Fibroblast of lung (primary cell): ENCODE results near the gene CLSTN2. TPM values are rescaled to one million over a fixed set of nuclear protein-coding genes. Genes with fewer than 3 reads are reported as not detected.

ENCODE experiments used
- DNase-seq, 2 donors: peaks; one replicate each; pipeline versions ENCODE4 v3.0.0 to v3.0.0-alpha.2; 2010; ENCODE audit warnings: low read depth in 2 of 2
- H2AFZ ChIP-seq: 2 replicates; pipeline ENCODE4 v1.5.1; 2012; ENCODE audit warnings: low read length, control low read depth, inconsistent platforms
- H3K27ac ChIP-seq: 2 replicates; pipeline ENCODE4 v1.5.1; 2011; ENCODE audit warnings: low read length, control low read depth; ENCODE audit not compliant: insufficient read depth
- H3K27me3 ChIP-seq: 2 replicates; pipeline ENCODE4 v1.5.1; 2011; ENCODE audit warnings: mild to moderate bottlenecking, low read length; ENCODE audit not compliant: control insufficient read depth, insufficient read depth
- H3K36me3 ChIP-seq: 2 replicates; pipeline ENCODE4 v1.5.1; 2011; ENCODE audit warnings: low read length; ENCODE audit not compliant: control insufficient read depth, insufficient read depth
- H3K4me1 ChIP-seq: 2 replicates; pipeline ENCODE4 v1.5.1; 2011; ENCODE audit warnings: low read length; ENCODE audit not compliant: control insufficient read depth, insufficient read depth; ENCODE audit errors: extremely low read depth
- H3K4me2 ChIP-seq: 2 replicates; pipeline ENCODE4 v1.5.1; 2011; ENCODE audit warnings: low read length, control low read depth; ENCODE audit not compliant: insufficient read depth; ENCODE audit errors: extremely low read depth
- H3K4me3 ChIP-seq, 4 experiments: fragments of 200-600 bp in 1 of 4; sonication (generic) in 1 of 4; replicated peaks in 1 of 4; 2 replicates each; pipeline ENCODE4 v1.5.1; 2011 to 2016; ENCODE audit warnings: low read length in 4 of 4, low read depth in 3 of 4, mild to moderate bottlenecking in 3 of 4, control low read depth in 2 of 4, inconsistent platforms in 1 of 4, mixed read lengths in 1 of 4; ENCODE audit not compliant: insufficient read depth in 1 of 4; ENCODE audit errors: control extremely low read depth in 1 of 4
- H3K79me2 ChIP-seq: 2 replicates; pipeline ENCODE4 v1.5.1; 2012; ENCODE audit warnings: mild to moderate bottlenecking, low read length, inconsistent platforms; ENCODE audit not compliant: control insufficient read depth, insufficient read depth
- H3K9ac ChIP-seq: 2 replicates; pipeline ENCODE4 v1.5.1; 2011; ENCODE audit warnings: mild to moderate bottlenecking, low read length, control low read depth; ENCODE audit not compliant: insufficient read depth
- H3K9me3 ChIP-seq: 2 replicates; pipeline ENCODE4 v1.5.1; 2012; ENCODE audit warnings: low read depth, low read length; ENCODE audit not compliant: control insufficient read depth, insufficient read depth
- H4K20me1 ChIP-seq: 2 replicates; pipeline ENCODE4 v1.5.1; 2011; ENCODE audit warnings: low read length; ENCODE audit not compliant: control insufficient read depth, insufficient read depth; ENCODE audit errors: extremely low read depth
- EZH2 ChIP-seq: IDR thresholded peaks from 2 replicates; pipeline ENCODE4 v1.5.1; 2012; ENCODE audit warnings: low read length, control low read depth, mild to moderate bottlenecking; ENCODE audit errors: missing control alignments
- polyA plus RNA-seq, 2 donors: library from polyadenylated mRNA; depleted of rRNA in 1 of 2; stranded (reverse) in 1 of 2; unstranded in 1 of 2; fragments of >200 nt; gene quantifications; 2 replicates each; pipeline ENCODE4 v1.2.1, GENCODE V29; 2011 to 2012; ENCODE audit warnings: missing spikeins in 1 of 2
- total RNA-seq: library from RNA; depleted of rRNA; stranded (reverse); fragments of >200 nt; gene quantifications from 2 replicates; pipeline ENCODE4 v1.2.1, GENCODE V29; 2014
- TF ChIP-seq, protein P1 (sequence below), 2 donors: IDR thresholded peaks in 1 of 2; conservative IDR thresholded peaks in 1 of 2; 1 replicate in 1 of 2; 2 replicates in 1 of 2; pipeline ENCODE4 v1.5.1; 2011 to 2012; ENCODE audit warnings: low read length in 2 of 2, control low read depth in 1 of 2, inconsistent platforms in 1 of 2, low read depth in 1 of 2, mild to moderate bottlenecking in 1 of 2

The CLSTN2 gene
- total and polyA plus RNA-seq, 2 donors (not counting 1 experiment from before 2014, with no cell fraction given): under 0.01 to 1.3 TPM

DNA sequence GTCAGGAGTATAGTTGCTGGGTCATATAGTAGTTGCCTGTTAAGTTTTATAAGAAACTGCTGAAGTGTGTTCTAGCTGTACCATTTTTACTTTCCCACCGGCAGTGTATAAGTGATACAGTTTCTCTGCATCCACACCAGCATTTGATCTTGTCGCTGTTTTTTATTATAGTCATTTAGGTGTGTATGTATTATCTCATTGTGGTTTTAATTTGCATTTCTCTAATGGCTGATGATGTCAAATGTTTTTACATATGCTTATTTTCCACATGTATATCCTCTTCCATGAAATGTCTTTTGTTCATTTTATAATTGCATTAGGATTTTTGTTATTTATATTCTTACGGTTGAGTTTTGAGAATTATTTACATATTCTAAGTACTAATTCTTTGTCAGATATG is 254.3 kb downstream of the CLSTN2 start:
- Histone ChIP-seq H3K27me3 (no peaks in the 10 kb centered on the region), H3K79me2 (no peaks in the 10 kb centered on the region), H3K4me1 (no peaks in the 10 kb centered on the region), H3K4me2 (no peak overlapping the region), H3K9ac (no peak overlapping the region), H2AFZ (no peak overlapping the region), H3K4me3 (no peak overlapping the region), H3K9me3 (no peaks in the 10 kb centered on the region), H3K27ac (no peak overlapping the region), H4K20me1 (no peaks in the 10 kb centered on the region), H3K36me3 (no peaks in the 10 kb centered on the region)
- TF ChIP-seq EZH2: no peak
- TF ChIP-seq, protein P1, sequence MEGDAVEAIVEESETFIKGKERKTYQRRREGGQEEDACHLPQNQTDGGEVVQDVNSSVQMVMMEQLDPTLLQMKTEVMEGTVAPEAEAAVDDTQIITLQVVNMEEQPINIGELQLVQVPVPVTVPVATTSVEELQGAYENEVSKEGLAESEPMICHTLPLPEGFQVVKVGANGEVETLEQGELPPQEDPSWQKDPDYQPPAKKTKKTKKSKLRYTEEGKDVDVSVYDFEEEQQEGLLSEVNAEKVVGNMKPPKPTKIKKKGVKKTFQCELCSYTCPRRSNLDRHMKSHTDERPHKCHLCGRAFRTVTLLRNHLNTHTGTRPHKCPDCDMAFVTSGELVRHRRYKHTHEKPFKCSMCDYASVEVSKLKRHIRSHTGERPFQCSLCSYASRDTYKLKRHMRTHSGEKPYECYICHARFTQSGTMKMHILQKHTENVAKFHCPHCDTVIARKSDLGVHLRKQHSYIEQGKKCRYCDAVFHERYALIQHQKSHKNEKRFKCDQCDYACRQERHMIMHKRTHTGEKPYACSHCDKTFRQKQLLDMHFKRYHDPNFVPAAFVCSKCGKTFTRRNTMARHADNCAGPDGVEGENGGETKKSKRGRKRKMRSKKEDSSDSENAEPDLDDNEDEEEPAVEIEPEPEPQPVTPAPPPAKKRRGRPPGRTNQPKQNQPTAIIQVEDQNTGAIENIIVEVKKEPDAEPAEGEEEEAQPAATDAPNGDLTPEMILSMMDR (conservative IDR thresholded peaks at IDR 0.05 in 1 of 2, IDR thresholded peaks at IDR 0.05 in 1 of 2; ENCODE audit: low read depth in 1 of 2, low read length in 2 of 2): no peak
- DNase-seq: no peak

- Histone ChIP-seq H3K9ac (no peak overlapping the region), H3K4me1 (no peaks in the 10 kb centered on the region), H3K27ac (no peak overlapping the region), H2AFZ (no peak overlapping the region), H3K4me2 (no peak overlapping the region), H3K4me3 (no peak overlapping the region), H3K27me3 (no peaks in the 10 kb centered on the region), H4K20me1 (no peaks in the 10 kb centered on the region), H3K79me2 (no peaks in the 10 kb centered on the region), H3K36me3 (no peaks in the 10 kb centered on the region), H3K9me3 (no peaks in the 10 kb centered on the region)
- no peak for DNase-seq
- TF ChIP-seq, protein P1 (conservative IDR thresholded peaks at IDR 0.05 in 1 of 2, IDR thresholded peaks at IDR 0.05 in 1 of 2; ENCODE audit: low read depth in 1 of 2, low read length in 2 of 2): no peak
- TF ChIP-seq EZH2: no peak
Observed at GRCh38 chr3:140189976-140190375, 255.0 kb downstream of the CLSTN2 start.

GRCh38 chr3:140196970-140197369 is 262.0 kb downstream of the CLSTN2 start:
- Histone ChIP-seq H3K4me2 (no peak overlapping the region), H3K9me3 (no peaks in the 10 kb centered on the region), H3K4me3 (no peak overlapping the region), H3K79me2 (no peaks in the 10 kb centered on the region), H3K27ac (no peak overlapping the region), H3K4me1 (no peaks in the 10 kb centered on the region), H4K20me1 (no peaks in the 10 kb centered on the region), H2AFZ (no peak overlapping the region), H3K27me3 (no peaks in the 10 kb centered on the region), H3K36me3 (no peaks in the 10 kb centered on the region), H3K9ac (no peak overlapping the region)
- no peak for TF ChIP-seq EZH2
- TF ChIP-seq, protein P1 (conservative IDR thresholded peaks at IDR 0.05 in 1 of 2, IDR thresholded peaks at IDR 0.05 in 1 of 2; ENCODE audit: low read depth in 1 of 2, low read length in 2 of 2): no peak
- DNase-seq: no peak
